Fibroblast of gingiva (primary cell): Measurements from ENCODE around the gene SDCCAG8.
"Not testable (repeated sequence)": the region's sequence is repeated elsewhere in the genome, so short reads cannot be mapped to it uniquely, and the experiment has no call there.

Source experiments
- DNase-seq: peaks from one replicate; pipeline ENCODE4 v3.0.0-alpha.2; 2011; ENCODE audit warnings: low read depth

The SDCCAG8 gene

DNA sequence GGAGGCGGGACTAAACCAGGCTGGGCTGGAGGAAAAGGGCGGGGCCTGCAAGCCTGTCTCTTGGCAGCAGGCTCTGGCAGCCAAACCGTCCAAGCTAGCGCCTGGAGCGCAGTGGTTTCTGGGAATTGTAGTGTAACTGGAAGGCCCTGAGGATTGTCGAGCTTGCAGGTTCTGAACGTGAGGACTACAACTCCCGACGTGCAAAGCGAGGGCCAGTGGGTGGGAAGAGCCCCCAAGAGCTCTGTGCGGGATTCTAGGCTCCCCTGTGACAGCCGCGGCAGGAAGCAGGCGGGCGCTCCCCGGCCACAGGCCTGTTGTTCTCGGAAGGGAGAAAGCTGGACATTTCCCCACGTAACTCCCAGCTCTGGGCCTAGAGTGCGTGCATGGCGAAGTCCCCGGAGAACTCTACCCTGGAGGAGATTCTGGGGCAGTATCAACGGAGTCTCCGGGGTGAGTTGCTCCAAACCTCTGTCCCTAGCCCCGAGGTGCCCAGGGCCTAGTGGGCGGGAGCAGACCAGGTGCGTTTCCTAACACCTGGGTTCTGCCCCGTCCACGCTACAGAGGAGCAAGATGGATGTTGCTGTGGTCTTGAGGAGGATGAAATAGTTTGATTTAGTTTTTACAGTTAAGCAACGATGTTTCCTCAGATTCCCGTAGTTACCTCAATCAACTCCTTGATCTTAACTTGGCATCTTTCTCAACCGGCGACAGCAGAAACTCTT, at the start of gene SDCCAG8:
Gene SDCCAG8, plus strand, starts transcription at position 251 of the 722 bp plus-strand sequence. Its CDS starts 133 bp downstream, at position 384.
- DNase-seq, result peak; percentile 100

DNA sequence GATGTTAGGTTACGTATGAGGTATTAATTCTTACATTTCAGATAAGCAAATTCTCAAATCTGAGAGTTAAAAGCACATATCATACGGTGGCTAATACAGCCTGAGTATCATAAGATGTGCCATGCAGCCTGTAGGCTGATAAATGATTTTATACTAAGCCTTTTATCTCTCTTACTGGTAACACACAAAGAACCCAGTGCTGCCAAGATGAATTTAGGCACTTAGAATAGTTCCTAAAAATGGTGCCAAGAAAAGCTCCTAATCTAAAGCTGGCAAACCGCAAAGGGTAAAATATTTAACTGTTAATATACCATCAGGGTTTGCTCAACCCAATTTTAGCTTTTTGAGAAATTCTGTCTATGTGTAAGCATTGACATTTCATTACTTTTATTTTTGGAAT, 43.9 kb upstream of the SDCCAG8 start:
- DNase-seq, result not testable (repeated sequence)

DNA sequence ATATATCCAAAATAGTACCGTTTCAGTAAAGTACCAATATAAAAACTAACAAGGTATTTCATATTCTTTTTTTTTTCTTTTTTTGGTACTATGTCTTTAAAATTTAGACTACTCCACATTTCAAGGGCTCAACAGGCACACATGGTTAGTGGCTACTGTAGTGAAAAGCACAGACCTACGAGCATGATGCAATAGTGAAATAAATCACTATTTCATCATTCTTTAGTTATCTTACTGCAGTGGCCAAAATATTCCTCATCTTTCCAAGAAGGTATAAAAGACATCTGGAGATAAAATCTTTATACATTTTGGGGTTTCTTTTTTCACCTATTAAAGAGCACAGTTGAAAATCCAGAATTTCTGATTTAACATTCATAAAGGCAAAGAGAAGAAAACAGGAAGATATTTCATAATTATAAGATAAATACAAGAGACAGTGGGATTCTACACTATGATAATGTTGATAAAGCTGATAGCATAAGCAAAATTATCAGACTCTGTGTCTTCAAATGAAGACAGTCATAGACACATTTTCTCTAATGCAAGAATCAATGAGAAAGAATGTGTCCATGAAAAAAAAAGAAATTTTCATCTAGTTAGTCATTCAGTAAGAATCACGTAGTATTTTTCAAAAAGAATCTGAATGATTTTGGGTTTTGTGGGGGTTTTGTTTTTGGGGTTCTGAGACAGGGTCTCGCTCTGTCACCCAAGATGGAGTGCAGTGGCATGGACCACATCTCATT, 42.6 kb upstream of the SDCCAG8 start:
- DNase-seq, result peak; percentile 65

DNA sequence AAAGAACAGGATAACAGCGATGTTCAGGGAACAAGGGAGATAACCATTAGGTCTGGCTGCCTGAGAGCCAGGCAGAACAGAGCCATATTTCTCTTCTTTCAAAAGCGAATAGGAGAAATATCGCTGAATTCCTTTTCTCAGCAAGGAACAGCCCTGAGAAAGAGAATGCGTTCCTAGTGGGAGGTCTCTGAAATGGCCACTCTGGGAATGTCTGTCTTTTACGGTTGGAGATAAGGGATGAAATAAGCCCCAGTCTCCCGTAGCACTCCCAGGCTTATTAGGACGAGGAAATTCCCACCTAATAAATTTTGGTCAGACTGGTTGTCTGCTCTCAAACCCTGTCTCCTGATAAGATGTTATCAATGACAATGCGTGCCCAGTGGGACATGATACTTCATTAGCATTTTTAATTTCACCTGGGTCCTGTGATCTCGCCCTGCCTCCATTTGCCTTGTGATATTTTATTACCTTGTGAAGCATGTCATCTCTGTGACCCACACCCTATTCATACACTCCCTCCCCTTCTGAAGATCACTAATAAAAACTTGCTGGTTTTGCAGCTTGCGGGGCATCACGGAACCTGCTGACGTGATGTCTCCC, 40.5 kb upstream of the SDCCAG8 start:
- not testable (repeated sequence) for DNase-seq

DNA sequence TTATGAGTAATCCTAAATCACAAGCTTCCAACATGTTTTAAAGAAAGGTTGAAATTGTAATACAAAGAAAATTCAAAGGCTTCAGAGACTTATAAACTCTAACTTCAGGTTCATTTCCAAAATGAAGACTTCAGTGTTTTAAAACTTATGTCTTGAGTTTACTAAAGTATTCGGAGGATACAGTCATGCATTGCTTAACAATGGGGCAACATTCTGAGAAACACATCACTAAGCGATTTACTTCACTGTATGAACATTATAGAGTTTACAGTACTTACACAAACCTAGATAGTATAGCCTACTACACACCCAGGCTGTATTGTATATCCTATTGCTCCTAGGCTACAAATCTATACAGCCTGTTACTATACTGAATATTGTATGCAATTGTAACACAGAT, 39.1 kb upstream of the SDCCAG8 start:
- peak; percentile 4 for DNase-seq

DNA sequence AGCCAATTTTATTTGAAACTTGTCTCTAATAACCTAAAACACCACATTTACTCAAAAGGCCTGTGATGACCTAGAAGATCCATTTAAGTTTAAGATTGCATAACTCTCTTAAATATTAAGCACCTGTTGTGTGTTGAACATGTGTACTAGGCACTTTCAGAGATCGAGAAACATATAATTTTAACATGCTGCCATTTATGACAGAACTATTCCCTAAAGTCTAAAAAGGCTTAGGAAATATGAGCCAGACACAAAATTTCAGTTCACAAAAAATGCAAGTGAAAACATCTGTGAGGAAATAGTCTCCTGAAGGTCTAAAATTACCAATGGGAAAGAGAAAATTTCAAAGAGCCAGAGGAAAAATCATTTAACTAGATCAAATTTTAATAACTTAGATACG, 38.5 kb upstream of the SDCCAG8 start:
- DNase-seq, result peak; percentile 30

DNA sequence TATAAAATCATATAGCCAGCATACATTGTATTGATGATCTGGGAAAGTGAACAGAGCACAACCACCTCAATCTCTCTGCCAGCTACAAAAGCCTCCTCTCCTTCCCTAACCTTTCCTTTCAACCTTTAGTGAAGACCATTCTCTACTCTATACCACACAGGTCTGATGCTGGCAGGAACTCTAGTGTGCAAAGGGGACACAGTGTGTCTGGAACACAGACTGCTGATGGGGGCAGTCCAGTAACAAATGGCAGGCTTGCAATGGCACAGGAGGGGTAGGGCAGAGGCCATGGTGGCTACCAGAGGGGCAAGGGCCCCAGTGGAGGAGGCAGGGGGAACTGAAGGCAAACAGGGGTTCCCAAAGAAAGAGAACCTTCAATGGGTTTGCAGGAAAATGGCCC, 37.8 kb upstream of the SDCCAG8 start:
- DNase-seq, result no peak

DNA sequence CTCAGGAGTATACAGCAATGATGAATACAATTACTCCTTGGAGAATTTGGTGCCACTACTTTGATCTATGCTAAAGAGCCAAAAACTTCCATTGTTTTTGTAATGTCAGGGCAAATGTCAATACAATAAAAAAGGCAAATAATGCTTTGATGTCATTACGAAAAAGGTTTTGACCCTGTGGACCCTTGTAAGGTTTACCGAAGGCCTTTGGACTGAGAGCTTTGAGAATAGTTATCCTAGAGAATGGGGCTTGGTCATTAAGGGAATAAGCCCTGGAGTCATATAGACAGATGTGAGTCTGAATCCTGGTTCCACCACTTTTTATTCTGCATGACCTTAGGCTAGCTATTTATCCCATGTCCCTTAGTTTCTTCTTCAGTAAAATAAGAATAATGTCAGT, 28.2 kb upstream of the SDCCAG8 start:
- no peak for DNase-seq

DNA sequence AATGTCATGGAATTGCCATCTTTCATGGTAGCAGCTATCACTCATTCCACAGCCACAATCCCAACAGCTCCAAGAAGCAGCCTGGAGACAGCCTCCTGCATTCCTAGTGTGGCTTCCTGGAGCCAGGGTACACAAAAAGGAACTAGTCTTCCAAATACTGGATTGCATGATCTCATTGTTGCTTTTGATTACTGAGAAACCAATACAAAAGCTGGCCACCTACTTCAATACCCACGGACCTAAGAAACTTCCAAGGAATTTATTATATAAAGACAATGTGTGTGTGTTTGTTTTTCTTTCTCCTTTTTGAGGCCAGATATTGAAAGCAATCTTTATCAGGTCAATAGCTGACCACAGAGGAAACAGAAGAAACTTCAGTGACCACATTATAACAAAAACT, 26.3 kb upstream of the SDCCAG8 start:
- DNase-seq, result no peak

DNA sequence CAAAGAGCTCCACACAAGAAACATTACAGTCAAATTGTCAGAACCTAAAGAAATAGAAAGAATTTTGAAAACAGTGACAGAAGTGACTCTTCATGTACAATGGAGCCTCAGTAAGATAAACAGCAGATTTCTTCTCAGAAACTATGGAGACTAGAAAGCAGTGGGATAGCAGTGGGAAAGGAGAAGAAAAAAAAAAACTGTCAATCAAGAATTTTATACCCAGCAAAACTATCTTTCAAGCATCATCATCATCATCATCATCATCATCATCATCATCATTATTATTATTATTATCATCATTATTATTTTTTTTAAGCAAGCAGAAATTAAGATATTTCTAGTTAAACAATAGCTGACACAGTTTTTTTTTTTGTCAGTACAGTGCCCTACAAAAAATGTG, 24.9 kb upstream of the SDCCAG8 start:
- peak; percentile 31 for DNase-seq

DNA sequence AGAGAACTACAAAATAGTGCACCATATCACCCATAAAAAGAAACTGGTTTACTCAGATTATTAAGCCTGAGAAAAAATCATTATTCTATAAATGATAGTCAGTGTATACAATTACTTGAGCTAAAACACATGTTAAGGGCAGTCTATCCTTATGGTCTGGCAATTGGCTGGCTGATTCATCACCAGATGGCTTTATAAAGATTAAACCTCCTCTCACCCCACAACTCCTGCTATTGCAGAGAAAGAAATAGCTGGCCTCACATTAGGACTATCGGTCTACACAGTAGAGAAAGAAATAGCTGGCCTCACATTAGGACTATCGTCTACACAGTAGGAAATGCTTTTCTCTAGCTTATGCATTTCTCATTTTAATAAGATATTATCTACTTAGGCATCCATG, 21.9 kb upstream of the SDCCAG8 start:
- DNase-seq, result peak; percentile 68

DNA sequence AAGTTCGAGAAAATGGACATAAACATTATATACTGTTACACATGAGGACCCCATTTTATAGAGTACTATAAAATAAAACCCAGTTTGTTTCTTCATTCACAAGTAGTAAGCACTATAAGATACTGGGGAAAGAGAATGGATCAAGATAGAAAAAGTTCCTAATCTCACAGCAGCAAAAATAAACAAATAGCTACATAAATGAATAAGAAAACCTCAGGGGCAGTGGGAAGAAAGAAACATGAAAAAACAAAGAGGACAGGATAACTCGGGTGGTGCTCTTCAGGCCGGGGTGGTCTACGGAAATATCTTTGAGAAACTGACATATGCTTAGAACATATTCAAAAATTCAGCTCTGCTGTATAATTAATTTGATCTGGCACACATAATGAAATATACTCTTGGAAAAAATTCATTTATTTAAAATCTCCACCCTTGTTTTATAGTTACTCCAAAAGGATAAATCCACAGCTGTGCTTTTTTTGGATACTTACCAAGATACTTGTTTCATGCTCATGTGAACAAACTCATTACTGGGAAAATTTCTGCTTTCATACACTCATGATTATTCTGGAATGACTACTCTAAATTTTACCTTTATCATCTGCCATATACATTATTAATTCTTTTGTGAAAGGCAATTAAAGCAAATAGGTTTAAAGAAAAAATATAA, 20.7 kb upstream of the SDCCAG8 start:
- peak; percentile 27 for DNase-seq

DNA sequence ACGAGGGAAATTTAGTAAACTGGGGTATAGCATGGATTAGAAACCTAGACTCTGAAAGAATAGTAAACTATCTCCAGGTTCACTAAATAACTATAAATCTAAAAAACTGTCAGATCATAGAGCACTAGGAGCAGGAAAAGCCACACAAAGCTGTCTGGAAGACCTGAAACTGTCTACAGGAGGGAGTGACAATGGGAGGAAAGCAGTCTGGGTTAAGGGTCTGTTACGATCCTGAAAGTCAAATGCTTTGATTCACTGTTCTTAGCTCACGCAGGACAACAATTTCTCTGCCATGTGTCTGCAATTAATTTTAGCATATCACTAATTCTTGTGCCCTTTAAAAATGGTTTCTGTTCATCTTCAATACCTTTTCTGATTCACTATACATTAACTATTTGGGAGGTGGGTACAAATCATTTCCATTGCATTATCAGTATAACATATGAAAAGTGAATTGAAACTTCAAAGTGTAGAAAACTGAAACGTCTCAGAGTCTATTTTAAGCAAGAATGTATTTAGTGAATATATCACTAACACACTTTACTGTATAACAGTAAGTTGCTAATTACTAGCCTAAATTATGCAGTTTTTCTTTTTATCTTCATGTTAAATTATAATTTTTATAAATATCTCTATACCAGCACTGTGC, 19.1 kb upstream of the SDCCAG8 start:
- DNase-seq, result no peak

DNA sequence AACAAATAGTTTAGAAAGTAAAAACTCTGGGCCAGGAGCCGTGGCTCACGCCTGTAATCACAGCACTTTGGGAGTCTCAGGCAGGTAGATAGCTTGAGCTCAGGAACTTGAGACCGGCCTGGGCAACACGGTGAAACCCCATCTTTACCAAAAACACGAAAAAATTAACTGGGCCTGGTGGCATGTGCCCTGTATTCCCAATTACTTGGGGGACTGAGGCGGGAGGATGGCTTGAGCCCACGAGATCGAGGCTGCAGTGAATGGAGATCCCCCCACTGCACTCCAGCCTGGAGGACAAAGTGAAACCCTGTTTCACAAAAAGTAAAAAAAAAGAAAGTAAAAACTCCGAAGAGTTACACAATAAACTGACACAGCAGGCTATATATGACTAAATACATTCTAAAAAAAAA, 11.4 kb upstream of the SDCCAG8 start:
- DNase-seq, result no peak

DNA sequence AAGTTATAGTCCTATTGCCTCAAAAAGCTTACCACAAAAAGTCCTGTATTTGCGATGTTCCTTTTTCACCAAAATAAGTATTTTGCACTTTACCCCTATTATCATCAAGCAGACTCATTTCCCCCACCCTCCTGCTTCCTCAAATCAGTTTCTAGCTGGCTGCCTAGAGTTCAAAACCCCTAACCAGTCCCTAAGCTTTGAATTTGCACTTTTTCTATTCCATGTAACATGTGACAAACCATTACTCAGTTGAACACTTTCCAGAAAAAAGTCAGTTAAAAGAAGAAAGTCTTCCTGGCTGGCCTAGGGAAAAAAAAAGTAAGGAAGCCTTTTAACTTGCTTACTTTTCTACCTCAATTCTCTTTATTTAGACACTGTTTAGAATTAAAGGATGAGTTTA, 8.9 kb upstream of the SDCCAG8 start:
- DNase-seq, result no peak

DNA sequence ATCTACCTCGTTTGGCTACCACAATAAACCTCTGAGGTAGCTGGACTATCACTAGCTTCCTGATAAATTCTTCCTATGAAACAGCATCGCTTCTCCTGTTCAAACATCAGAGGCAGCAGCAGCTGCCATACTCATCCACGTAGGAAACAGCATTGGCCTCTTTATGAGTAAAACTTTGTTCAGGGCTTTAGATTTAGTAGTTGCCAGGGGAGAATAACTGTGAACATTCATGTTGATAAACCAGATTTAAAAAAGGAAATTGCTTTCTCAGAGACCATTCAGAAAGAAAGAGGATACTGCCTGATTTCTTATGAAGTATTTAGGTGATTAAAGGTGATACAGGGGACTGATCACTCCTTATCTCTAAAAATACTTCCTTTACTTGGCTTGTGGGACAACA, 7.9 kb upstream of the SDCCAG8 start:
- no peak for DNase-seq

DNA sequence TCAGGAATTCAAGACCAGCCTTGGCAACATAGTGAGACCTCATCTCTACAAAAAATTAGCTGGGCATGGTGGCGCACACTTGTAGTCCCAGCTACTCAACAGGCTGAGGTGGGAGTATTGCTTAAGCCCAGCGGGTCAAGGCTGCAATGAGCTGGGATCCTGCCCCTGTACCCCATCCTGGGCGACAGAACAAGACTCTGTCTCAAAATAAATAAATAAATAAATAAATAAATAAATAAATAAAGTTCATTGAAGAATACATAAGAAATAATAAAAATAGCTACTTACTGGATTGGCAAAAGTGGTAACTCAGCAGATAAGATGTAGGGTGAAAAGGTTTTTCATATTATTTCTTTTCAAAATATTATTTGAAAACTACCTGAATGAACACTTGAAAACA, 6.6 kb upstream of the SDCCAG8 start:
- no peak for DNase-seq

DNA sequence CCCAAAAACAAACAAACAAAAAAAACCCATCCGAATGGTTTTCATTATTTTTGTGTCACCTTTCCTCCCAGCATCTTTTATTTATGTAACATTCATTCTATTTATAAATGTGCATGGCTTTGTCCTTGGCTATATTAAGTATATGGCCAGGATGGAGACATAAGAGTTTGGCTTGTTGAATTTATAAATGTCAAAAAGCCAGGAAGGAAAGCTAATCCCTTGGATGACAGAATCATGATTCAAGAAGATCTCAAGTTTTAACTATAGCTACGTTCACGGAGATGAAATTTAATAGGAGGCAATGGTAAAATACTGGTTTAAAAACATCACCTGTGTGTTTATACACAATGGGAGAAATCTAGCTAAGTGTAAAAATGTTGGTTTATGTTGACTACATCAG, 5.7 kb upstream of the SDCCAG8 start:
- peak; percentile 13 for DNase-seq

DNA sequence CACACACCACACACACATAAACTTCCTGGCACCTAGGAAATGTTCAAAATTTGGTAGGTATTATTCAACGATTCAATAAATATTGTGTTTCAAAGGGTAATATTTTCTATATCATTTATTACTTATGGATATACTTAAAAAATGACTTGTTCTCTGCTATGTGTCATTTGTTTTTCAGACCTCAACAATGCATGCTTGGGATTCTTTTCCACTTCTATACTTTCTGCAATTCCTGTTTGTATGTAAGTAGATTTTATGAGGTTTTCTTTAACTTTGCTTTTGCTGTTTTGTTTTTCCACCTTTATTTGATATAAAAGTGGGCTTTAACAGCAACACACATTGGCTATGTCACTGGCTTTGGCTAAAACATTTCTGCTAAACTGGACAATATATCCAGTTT, 4.3 kb upstream of the SDCCAG8 start:
- no peak for DNase-seq

DNA sequence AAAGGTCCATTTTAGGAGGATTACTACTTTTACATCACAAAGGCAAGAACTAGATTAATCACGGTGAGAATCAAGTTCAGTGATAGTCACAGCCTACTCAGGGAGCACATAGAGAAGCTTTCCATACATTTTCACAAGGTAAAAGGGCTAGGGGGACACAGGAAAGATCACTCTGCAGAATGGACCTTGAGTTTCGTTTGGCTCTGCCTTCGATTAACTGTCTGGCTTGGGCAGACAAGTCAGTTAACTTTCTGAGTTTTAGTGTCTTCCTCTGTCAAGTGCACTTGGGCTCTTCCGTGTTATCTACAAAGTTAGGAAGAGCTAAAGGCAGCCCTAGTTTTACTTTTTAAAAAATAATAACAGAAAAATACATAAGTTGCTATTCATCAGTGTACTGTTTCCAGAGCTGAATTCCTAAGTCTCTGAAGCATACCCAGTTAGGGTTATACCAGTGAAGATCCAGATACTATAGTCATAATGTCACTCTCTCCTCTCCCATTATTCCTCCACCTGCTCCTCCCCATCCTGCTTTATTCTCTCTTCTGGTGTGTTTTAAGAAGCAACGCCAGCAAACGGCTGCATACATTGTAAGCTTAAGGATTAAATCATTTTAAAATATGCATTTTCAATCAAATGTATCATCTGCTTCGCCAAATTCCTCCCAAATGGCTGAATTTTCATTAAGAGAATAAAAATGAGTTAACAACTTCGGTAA, 2.5 kb upstream of the SDCCAG8 start:
- DNase-seq, result no peak

DNA sequence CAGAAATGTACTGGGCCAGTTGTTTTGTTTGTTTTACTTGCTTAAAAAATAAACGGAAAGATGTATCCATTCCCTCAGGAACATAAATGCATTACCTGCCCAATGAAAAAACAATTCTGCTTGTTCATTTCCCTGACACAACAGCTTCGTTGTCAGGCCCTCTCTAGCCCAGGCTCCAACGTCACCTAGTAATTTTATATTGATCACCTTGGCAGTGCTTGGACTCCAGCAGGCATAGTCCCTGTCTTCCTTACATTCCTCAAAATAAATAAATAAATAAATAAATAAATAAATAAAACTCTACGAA, 2.0 kb upstream of the SDCCAG8 start:
- DNase-seq, result no peak
